Uterus (tissue), 4 donors: ENCODE results near the gene HPF1. TPM values are rescaled to one million over a fixed set of nuclear protein-coding genes. Genes with fewer than 3 reads are reported as not detected.

Experiments
- DNase-seq, 2 donors: peaks; one replicate each; pipeline ENCODE4 v3.0.0-alpha.2; 2019 to 2020
- H3K27ac ChIP-seq, 2 donors: fragments of 200-600 bp; sonication (generic); 1 replicate in 1 of 2; 2 replicates in 1 of 2; pipeline ENCODE4 v1.5.1; 2016 to 2018
- H3K27me3 ChIP-seq, 2 donors: fragments of 200-600 bp; sonication (generic); one replicate each; pipeline ENCODE4 v1.5.1; 2018 to 2019; ENCODE audit warnings: control low read depth in 1 of 2
- H3K36me3 ChIP-seq, 2 donors: fragments of 200-600 bp; sonication (generic); one replicate each; pipeline ENCODE4 v1.5.1; 2019; ENCODE audit warnings: control low read depth in 1 of 2
- H3K4me1 ChIP-seq, 2 donors: fragments of 200-600 bp; sonication (generic); one replicate each; pipeline ENCODE4 v1.5.1; 2018 to 2019; ENCODE audit warnings: control low read depth in 1 of 2
- H3K4me3 ChIP-seq, 2 donors: fragments of 200-600 bp; sonication (generic); 1 replicate in 1 of 2; 2 replicates in 1 of 2; pipeline ENCODE4 v1.5.1; 2018 to 2019; ENCODE audit warnings: mild to moderate bottlenecking in 1 of 2
- H3K9me3 ChIP-seq, 2 donors: fragments of 200-600 bp; sonication (generic); one replicate each; pipeline ENCODE4 v1.5.1; 2019; ENCODE audit warnings: control low read depth in 1 of 2
- POLR2A ChIP-seq, 2 donors: fragments of 450-650 bp; IDR thresholded peaks; one replicate each; pipeline ENCODE4 v1.6.1; 2016; ENCODE audit warnings: antibody characterized with exemption in 2 of 2, mild to moderate bottlenecking in 1 of 2, moderate library complexity in 1 of 2
- intact Hi-C: fragments of 100-400 bp; cut with DNase I; formaldehyde crosslinking; loops from one replicate; pipeline ENCODE4 v1.15.1; 2023; ENCODE audit warnings: low total_unique reads
- total RNA-seq, 4 donors: library from RNA; depleted of rRNA in 3 of 4; stranded (reverse); fragments of >200 nt in 3 of 4; gene quantifications; one replicate each; pipeline versions ENCODE4 v1.1.0 to v1.2.4, GENCODE V29; 2014 to 2023
- TF ChIP-seq, protein P1 (sequence below), 4 experiments: fragments of 200-600 bp in 2 of 4; fragments of 450-650 bp in 2 of 4; sonication (generic) in 2 of 4; IDR thresholded peaks; one replicate each; pipeline ENCODE4 v1.5.1; 2016 to 2019; ENCODE audit warnings: antibody characterized with exemption in 4 of 4, mild to moderate bottlenecking in 2 of 4, moderate library complexity in 1 of 4
- donor health status: DM: yes; HTN: yes; CAD: no.

The HPF1 gene
- total RNA-seq, 4 donors from 2014 or later = 23.6 to 169 (median 61.9) TPM

- Histone ChIP-seq H3K27me3 (no peaks in the 10 kb centered on the region), H3K4me3 (no peak overlapping the region), H3K9me3 (no peaks in the 10 kb centered on the region), H3K27ac (no peak overlapping the region), H3K36me3 (no peaks in the 10 kb centered on the region), H3K4me1 (no peaks in the 10 kb centered on the region)
- TF ChIP-seq POLR2A (IDR thresholded peaks at IDR 0.05) = no peak
- TF ChIP-seq, protein P1, sequence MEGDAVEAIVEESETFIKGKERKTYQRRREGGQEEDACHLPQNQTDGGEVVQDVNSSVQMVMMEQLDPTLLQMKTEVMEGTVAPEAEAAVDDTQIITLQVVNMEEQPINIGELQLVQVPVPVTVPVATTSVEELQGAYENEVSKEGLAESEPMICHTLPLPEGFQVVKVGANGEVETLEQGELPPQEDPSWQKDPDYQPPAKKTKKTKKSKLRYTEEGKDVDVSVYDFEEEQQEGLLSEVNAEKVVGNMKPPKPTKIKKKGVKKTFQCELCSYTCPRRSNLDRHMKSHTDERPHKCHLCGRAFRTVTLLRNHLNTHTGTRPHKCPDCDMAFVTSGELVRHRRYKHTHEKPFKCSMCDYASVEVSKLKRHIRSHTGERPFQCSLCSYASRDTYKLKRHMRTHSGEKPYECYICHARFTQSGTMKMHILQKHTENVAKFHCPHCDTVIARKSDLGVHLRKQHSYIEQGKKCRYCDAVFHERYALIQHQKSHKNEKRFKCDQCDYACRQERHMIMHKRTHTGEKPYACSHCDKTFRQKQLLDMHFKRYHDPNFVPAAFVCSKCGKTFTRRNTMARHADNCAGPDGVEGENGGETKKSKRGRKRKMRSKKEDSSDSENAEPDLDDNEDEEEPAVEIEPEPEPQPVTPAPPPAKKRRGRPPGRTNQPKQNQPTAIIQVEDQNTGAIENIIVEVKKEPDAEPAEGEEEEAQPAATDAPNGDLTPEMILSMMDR (IDR thresholded peaks at IDR 0.05) = no peak
- no peak for DNase-seq
- intact Hi-C loops = no loop called here
These were observed 4.1 kb upstream of the HPF1 start for GRCh38 chr4:169761846-169762245.

DNA sequence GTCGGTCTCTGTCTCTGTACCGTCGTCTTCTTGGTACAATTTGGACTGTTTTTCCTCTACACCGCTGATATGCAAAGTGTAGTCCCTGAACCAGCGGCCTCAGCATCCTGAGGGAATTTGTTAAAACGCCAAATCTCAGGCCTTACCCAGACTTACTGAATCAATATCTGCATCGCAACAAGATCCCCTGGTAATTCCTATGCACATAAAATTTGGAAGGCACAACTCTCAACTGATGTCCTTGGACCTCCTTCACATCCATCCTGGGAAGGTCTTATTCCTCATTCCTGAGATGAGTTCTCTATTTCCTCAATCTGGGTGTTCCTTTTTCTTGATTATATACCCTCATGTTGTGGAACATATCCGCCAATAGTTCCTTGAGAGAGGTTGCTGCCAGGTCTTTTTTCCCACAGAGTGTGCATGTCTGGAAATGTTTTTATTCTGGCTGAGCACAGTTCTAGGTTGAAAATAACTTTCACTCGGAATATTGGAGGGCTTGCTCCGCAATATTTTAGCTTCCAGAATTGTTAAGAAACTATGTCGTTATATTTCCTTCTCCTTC lies 738 bp upstream of the HPF1 start:
- DNase-seq = no peak
- H3K27me3 ChIP-seq = no peaks in the 10 kb centered on the region
- H3K36me3 ChIP-seq = no peaks in the 10 kb centered on the region
- intact Hi-C loops = no loop called here
- H3K27ac ChIP-seq = peak overlapping the region; percentile 65 to 72
- TF ChIP-seq POLR2A (IDR thresholded peaks at IDR 0.05) = no peak
- H3K9me3 ChIP-seq = no peaks in the 10 kb centered on the region
- peak overlapping the region in 1 of 2 donors; percentile 87 for H3K4me3 ChIP-seq
- H3K4me1 ChIP-seq = no peaks in the 10 kb centered on the region

- H3K9me3 ChIP-seq = no peaks in the 10 kb centered on the region
- TF ChIP-seq POLR2A (IDR thresholded peaks at IDR 0.05) = no peak
- TF ChIP-seq, protein P1 (IDR thresholded peaks at IDR 0.05) = no peak
- H3K27me3 ChIP-seq = no peaks in the 10 kb centered on the region
- intact Hi-C loops = no loop called here
- no peak for DNase-seq
- no peaks in the 10 kb centered on the region for H3K4me1 ChIP-seq
- H3K36me3 ChIP-seq = no peaks in the 10 kb centered on the region
- H3K27ac ChIP-seq = peak overlapping the region; percentile 65 to 70
- peak overlapping the region; percentile 81 to 87 for H3K4me3 ChIP-seq
These were observed 671 bp downstream of the HPF1 start for GRCh38 chr4:169756971-169757574.

DNA sequence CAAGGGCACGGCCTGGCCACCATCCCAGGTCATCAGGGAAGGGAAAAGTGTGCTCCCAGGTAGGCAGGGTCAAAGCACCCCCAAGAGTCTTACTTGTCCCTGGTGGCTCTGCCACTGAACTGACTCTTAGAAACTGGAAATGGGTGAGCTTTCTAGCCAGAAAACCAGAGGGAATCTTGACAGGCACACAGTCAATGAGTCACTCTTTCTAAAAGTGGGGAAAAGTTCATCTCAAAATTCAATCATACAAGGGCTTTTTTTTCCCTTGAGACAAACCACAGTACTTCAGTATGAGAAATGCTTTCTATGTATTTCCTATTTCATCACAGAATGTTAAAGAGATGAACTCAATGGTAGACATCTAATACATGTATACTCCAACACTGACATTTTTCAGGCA lies 12.5 kb downstream of the HPF1 start:
- H3K27me3 ChIP-seq = no peaks in the 10 kb centered on the region
- no peaks in the 10 kb centered on the region for H3K4me1 ChIP-seq
- H3K9me3 ChIP-seq = no peaks in the 10 kb centered on the region
- H3K4me3 ChIP-seq = no peak overlapping the region
- intact Hi-C loops = no loop called here
- no peak for TF ChIP-seq POLR2A (IDR thresholded peaks at IDR 0.05)
- TF ChIP-seq, protein P1 (IDR thresholded peaks at IDR 0.05) = no peak
- no peak overlapping the region for H3K27ac ChIP-seq
- no peak for DNase-seq
- no peaks in the 10 kb centered on the region for H3K36me3 ChIP-seq

GRCh38 chr4:169744601-169745000 lies 13.1 kb downstream of the HPF1 start:
- Histone ChIP-seq H3K4me3 (no peak overlapping the region), H3K36me3 (no peaks in the 10 kb centered on the region), H3K27ac (no peak overlapping the region), H3K4me1 (no peaks in the 10 kb centered on the region), H3K27me3 (no peaks in the 10 kb centered on the region), H3K9me3 (no peaks in the 10 kb centered on the region)
- intact Hi-C loops = no loop called here
- TF ChIP-seq POLR2A (IDR thresholded peaks at IDR 0.05) = no peak
- TF ChIP-seq, protein P1 (IDR thresholded peaks at IDR 0.05) = no peak
- DNase-seq = no peak
